HFFc6 (cell line): ENCODE measurements around the gene THBS4. TPM values are rescaled to one million over a fixed set of nuclear protein-coding genes. Genes with fewer than 3 reads are reported as not detected.

Source experiments
- DNase-seq: peaks from one replicate; pipeline ENCODE4 v3.0.0-alpha.2; 2018
- H3K27ac Mint-ChIP-seq: 2 replicates; pipeline ENCODE4 v1.8.0; 2020; ENCODE audit warnings: mild to moderate bottlenecking, mixed read lengths
- H3K27me3 Mint-ChIP-seq: 2 replicates; pipeline ENCODE4 v1.8.0; 2021; ENCODE audit warnings: mild to moderate bottlenecking, moderate library complexity, mixed read lengths; ENCODE audit not compliant: insufficient read depth
- H3K36me3 Mint-ChIP-seq: 2 replicates; pipeline ENCODE4 v1.8.0; 2021; ENCODE audit warnings: low read depth, mixed read lengths
- H3K4me1 Mint-ChIP-seq: 2 replicates; pipeline ENCODE4 v1.8.0; 2020; ENCODE audit warnings: low read depth, mixed read lengths
- H3K4me3 Mint-ChIP-seq: 2 replicates; pipeline ENCODE4 v1.8.0; 2020; ENCODE audit warnings: mild to moderate bottlenecking, moderate library complexity, mixed read lengths
- H3K9me3 Mint-ChIP-seq: 2 replicates; pipeline ENCODE4 v1.8.0; 2020; ENCODE audit warnings: mild to moderate bottlenecking, mixed read lengths
- total RNA-seq, 6 experiments: library from RNA; stranded (reverse); fragmentation: NEBNext Ultra II Directional; extraction: Animal tissue kit (Norgen Biotek cat#: 25700); gene quantifications; 2 replicates in 1 of 6; 3 replicates in 5 of 6; pipeline ENCODE4 v1.2.3, GENCODE V29; 2021
- TF ChIP-seq, protein P1 (sequence below): fragments of 200-600 bp; sonication (generic); IDR thresholded peaks from 2 replicates; pipeline ENCODE4 v1.5.0; 2021; ENCODE audit warnings: antibody characterized with exemption, mild to moderate bottlenecking

Gene THBS4
- total RNA-seq, 6 experiments from 2014 or later: 0.43 to 0.82 (median 0.71) TPM; not detected in 1

DNA sequence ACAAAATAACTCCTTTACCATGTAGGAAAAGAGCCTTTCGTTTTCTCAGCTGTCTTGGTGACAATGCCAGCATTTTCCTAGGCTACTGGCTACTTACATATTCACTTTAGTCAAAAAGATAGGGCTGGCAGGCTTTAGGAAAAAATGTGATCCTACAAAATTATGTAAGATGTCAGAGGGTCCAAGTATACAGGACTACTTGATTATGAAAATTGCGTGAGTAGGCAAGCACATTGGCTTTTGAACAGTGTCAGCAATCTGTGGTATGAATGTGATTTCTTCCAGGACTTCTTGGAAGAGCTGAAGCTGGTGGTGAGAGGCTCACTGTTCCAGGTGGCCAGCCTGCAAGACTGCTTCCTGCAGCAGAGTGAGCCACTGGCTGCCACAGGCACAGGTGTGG lies 22.8 kb downstream of the THBS4 start:
- Mint-ChIP-seq H3K4me3 (no peak overlapping the region), H3K36me3 (no peaks in the 10 kb centered on the region), H3K27me3 (peaks cover 27% of the 10 kb centered on the region), H3K4me1 (no peaks in the 10 kb centered on the region), H3K27ac (no peak overlapping the region), H3K9me3 (no peaks in the 10 kb centered on the region)
- TF ChIP-seq, protein P1, sequence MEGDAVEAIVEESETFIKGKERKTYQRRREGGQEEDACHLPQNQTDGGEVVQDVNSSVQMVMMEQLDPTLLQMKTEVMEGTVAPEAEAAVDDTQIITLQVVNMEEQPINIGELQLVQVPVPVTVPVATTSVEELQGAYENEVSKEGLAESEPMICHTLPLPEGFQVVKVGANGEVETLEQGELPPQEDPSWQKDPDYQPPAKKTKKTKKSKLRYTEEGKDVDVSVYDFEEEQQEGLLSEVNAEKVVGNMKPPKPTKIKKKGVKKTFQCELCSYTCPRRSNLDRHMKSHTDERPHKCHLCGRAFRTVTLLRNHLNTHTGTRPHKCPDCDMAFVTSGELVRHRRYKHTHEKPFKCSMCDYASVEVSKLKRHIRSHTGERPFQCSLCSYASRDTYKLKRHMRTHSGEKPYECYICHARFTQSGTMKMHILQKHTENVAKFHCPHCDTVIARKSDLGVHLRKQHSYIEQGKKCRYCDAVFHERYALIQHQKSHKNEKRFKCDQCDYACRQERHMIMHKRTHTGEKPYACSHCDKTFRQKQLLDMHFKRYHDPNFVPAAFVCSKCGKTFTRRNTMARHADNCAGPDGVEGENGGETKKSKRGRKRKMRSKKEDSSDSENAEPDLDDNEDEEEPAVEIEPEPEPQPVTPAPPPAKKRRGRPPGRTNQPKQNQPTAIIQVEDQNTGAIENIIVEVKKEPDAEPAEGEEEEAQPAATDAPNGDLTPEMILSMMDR: no peak
- DNase-seq: no peak

DNA sequence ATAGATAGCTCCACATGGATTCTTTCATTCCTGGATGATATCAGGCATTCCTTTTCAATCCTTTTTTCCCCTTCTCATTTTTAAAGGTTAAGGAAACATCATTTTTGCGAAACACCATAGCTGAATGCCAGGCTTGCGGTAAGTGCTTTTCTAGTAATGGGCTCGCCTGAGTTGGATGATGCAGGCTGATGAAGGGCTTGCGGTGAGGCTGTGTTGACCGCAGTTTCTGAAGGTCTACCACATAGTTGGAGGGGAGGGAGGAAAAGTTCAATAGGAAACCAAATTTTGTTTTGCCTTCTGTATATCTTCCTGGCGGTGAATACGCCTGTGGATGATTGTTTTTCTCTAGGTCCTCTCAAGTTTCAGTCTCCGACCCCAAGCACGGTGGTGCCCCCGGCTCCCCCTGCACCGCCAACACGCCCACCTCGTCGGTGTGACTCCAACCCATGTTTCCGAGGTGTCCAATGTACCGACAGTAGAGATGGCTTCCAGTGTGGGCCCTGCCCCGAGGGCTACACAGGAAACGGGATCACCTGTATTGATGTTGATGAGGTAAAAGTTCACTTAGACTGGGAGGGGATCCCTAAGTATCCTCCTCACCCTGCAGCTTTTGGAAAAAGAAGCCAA lies 24.3 kb downstream of the THBS4 start:
- TF ChIP-seq, protein P1: no peak
- Mint-ChIP-seq H3K27me3 (peaks cover 23% of the 10 kb centered on the region), H3K4me3 (no peak overlapping the region), H3K4me1 (no peaks in the 10 kb centered on the region), H3K27ac (no peak overlapping the region), H3K9me3 (no peaks in the 10 kb centered on the region), H3K36me3 (no peaks in the 10 kb centered on the region)
- DNase-seq: no peak

DNA sequence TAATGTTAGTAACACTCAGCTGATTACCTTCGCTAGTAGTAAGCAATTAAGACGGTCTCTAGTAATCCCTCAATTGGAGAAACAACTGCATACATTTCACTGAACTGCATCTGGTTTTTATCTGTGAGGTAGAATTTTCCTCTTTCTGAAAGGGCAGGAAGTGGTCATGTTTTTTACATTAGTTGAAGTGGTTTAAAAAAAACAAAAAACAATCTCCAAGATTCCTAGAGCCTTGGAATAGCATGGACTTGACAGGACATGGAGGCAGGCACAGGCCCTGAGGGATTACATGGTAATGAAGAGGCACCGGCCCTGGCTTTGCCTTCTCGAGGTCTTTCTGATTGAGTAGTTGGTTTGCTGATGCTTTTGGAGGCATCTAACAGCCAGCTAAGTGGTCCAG lies 25.8 kb downstream of the THBS4 start:
- Mint-ChIP-seq H3K4me3 (no peak overlapping the region), H3K4me1 (no peaks in the 10 kb centered on the region), H3K27me3 (peaks cover 16% of the 10 kb centered on the region), H3K36me3 (no peaks in the 10 kb centered on the region), H3K27ac (no peak overlapping the region), H3K9me3 (no peaks in the 10 kb centered on the region)
- no peak for DNase-seq
- TF ChIP-seq, protein P1: no peak

DNA sequence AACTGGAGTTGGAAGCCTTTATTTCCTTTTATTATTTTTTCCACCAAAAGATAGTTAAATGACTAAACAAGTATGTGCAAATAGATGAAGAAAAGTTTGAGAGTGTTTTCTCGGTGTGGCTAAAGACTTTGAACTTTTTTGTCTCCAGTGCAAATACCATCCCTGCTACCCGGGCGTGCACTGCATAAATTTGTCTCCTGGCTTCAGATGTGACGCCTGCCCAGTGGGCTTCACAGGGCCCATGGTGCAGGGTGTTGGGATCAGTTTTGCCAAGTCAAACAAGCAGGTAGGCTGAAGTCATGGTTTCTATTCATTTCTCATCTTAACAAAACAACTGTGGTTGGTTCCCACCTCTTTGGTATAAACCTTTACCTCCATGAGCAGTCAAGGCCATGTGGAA lies 26.4 kb downstream of the THBS4 start:
- no peak for DNase-seq
- no peaks in the 10 kb centered on the region for H3K9me3 Mint-ChIP-seq
- H3K27ac Mint-ChIP-seq: no peak overlapping the region
- H3K36me3 Mint-ChIP-seq: no peaks in the 10 kb centered on the region
- no peak overlapping the region for H3K4me3 Mint-ChIP-seq
- H3K27me3 Mint-ChIP-seq: peaks cover 16% of the 10 kb centered on the region
- no peaks in the 10 kb centered on the region for H3K4me1 Mint-ChIP-seq
- TF ChIP-seq, protein P1: no peak

DNA sequence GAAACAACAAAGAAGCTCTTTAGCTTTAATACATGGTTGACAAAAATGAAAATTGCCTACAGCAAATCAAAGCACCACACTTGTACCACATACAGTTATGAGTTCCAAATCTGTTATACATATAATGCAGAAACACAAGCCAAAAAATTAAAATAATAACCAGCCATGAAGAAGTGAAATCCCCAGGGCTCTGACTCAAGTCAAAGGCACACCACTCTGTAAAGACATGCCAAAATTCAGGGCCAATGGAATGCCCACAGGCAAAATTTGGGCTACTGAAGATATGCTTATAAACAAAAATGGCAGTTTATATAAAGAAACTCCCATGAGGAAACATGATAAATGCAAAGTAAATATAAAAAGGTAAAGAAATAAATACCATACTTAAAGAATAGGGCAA lies 29.0 kb downstream of the THBS4 start:
- H3K36me3 Mint-ChIP-seq: no peaks in the 10 kb centered on the region
- DNase-seq: no peak
- H3K27me3 Mint-ChIP-seq: peaks cover 10% of the 10 kb centered on the region

More for the DNA sequence above, 29.0 kb downstream of the THBS4 start:
- H3K4me1 Mint-ChIP-seq: no peaks in the 10 kb centered on the region
- H3K9me3 Mint-ChIP-seq: no peaks in the 10 kb centered on the region
- no peak overlapping the region for H3K27ac Mint-ChIP-seq
- TF ChIP-seq, protein P1: no peak
- H3K4me3 Mint-ChIP-seq: no peak overlapping the region
